ENCODE measurements around the gene TRIP10. TPM values are rescaled to one million over a fixed set of nuclear protein-coding genes. Genes with fewer than 3 reads are reported as not detected.

Gene TRIP10
- total and polyA plus RNA-seq, 2 of the 4 experiments (the other 2 are of a cell fraction) = 39.1 to 47.0 TPM

DNA sequence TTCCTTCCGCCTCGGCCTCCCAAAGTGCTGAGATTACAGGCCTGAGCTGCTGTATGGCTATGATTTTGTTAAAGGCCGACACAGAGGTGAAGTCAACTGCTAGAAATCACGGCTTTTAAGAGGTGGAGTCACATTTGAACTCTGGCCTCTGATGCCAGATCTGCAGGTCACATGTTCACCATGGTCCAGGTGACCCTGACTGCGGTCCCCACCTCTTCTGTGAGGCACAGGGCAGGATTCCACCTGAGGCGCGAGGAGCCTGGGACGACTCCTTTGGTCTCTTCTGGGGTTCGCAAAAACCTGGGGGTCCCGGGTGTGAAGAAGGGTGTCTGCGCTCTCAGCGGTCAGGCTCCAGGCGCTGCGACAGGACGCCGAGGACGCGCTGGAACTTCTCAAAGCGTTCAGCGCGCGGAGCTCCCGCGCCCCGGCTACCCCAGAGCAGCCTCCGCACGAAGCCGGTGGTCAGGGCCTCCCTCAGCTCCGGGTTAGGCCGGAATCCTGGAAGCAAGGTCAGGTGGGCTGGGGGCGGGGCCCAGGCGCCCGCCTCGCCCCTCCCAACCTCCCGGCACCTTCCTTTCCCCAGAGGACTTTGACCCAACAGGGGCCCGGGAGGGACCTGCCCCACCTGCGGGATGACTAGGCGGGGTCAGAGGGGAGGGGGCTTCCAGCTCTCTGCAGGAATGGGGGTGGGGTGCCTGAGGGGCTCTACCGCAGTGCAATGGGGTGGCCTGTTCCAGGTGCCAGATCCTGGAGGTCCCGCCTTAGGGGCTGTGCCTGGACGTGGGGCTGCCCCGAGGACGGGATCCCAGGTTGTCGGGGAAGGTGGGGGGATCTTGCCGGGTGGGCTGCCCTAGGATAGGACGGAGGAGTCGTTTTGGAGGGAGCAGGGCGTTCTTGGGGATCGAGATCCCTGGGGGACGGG is 13.0 kb downstream of the TRIP10 start:
- 69% methylated on average over 25 of the region's 50 CpGs; no CpG with 5 or more reads in 1 of the 2 experiments for WGBS, 2 experiments (ENCODE audit: extremely low coverage in 2 of 2, insufficient read length in 1 of 2)
- no peak overlapping the region for H2AFZ ChIP-seq (replicated peaks; ENCODE audit: low read length, poor library complexity)
- no peak overlapping the region for H3K4ac ChIP-seq (ENCODE audit: low read depth, low read length)

More for the DNA sequence above, 13.0 kb downstream of the TRIP10 start:
- no peak overlapping the region for H3K4me2 ChIP-seq (ENCODE audit: low read depth, low read length)
- ATAC-seq (ENCODE audit: low read depth) (no peak), DNase-seq (no peak)
- H3K14ac ChIP-seq (replicated peaks; ENCODE audit: low read depth, low read length) = no peak overlapping the region
- peak overlapping the region; percentile 81 for H2AK9ac ChIP-seq (replicated peaks; ENCODE audit: low read depth, low read length, poor library complexity)
- no peak overlapping the region for H3K4me3 ChIP-seq (ENCODE audit: insufficient read depth, low read depth, low read length)
- H2BK5ac ChIP-seq (ENCODE audit: low read depth, low read length, poor library complexity, severe bottlenecking) = no peak overlapping the region
- H3K56ac ChIP-seq (ENCODE audit: extremely low read depth, insufficient read depth, low read length) = no peak overlapping the region
- peaks cover 3 to 6% of the 10 kb centered on the region in 2 experiments; a peak in 3 of 4 replicates for H3K79me1 ChIP-seq (ENCODE audit: low read depth in 1 of 2, low read length in 2 of 2)
- no peaks in the 10 kb centered on the region for H3K27me3 ChIP-seq (ENCODE audit: control insufficient read depth, insufficient read depth, low read length)
- peaks cover 37% of the 10 kb centered on the region for H3K36me3 ChIP-seq (ENCODE audit: control insufficient read depth, insufficient read depth, low read length)
- no peaks in the 10 kb centered on the region for H3K9me1 ChIP-seq (ENCODE audit: insufficient read depth, low read length)
- no peak overlapping the region for H2AK5ac ChIP-seq (ENCODE audit: low read depth, low read length)
- no peak overlapping the region for H4K91ac ChIP-seq (ENCODE audit: insufficient read depth, low read depth, low read length)
- ChIA-PET POLR2A (ENCODE audit: unreplicated experiment) (no interaction called here), CTCF (no interaction called here)
- H2BK15ac ChIP-seq (ENCODE audit: low read depth, low read length) = no peak overlapping the region
- H4K5ac ChIP-seq (ENCODE audit: low read depth, low read length) = no peak overlapping the region
- no peak overlapping the region for H2BK120ac ChIP-seq (ENCODE audit: low read depth, low read length)
- no peak overlapping the region for H3K27ac ChIP-seq (ENCODE audit: insufficient read depth, low read length)
- in situ Hi-C loops (cut with MboI; ENCODE audit: low sequenced_read_pairs) = no loop called here
- H4K8ac ChIP-seq (ENCODE audit: low read depth in 2 of 2, low read length in 2 of 2) = no peak overlapping the region
- intact Hi-C loops (cut with micrococcal nuclease) = no loop called here
- dilution Hi-C loops (cut with HindIII; ENCODE audit: low sequenced_read_pairs, unreplicated experiment) = no loop called here
- TF ChIP-seq SMC3 (IDR thresholded peaks at IDR 0.05; ENCODE audit: low read depth, low read length) (no peak), CHD1 (IDR thresholded peaks at IDR 0.05; ENCODE audit: low read depth, low read length) (no peak)
- TF ChIP-seq, protein P1, sequence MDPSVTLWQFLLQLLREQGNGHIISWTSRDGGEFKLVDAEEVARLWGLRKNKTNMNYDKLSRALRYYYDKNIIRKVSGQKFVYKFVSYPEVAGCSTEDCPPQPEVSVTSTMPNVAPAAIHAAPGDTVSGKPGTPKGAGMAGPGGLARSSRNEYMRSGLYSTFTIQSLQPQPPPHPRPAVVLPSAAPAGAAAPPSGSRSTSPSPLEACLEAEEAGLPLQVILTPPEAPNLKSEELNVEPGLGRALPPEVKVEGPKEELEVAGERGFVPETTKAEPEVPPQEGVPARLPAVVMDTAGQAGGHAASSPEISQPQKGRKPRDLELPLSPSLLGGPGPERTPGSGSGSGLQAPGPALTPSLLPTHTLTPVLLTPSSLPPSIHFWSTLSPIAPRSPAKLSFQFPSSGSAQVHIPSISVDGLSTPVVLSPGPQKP (IDR thresholded peaks at IDR 0.05; ENCODE audit: borderline replicate concordance, low read depth, low read length) = no peak
- no peak overlapping the region for H3K18ac ChIP-seq (ENCODE audit: low read depth, low read length)
- no peaks in the 10 kb centered on the region for H3K9me3 ChIP-seq (ENCODE audit: control insufficient read depth, insufficient read depth, low read length)
- BruUV-seq (replicated peaks) = no TSS peak
- no peak overlapping the region for H3K9ac ChIP-seq (ENCODE audit: low read depth, low read length)
- H3K4me1 ChIP-seq (ENCODE audit: control insufficient read depth, insufficient read depth, low read length) = no peaks in the 10 kb centered on the region
- H3K23ac ChIP-seq (ENCODE audit: low read depth, low read length) = no peak overlapping the region
- H2BK20ac ChIP-seq (ENCODE audit: low read depth, low read length) = no peak overlapping the region
- no peaks in the 10 kb centered on the region for H4K20me1 ChIP-seq (ENCODE audit: insufficient read depth, low read length)
